ENCODE results near the gene ZNF385A.

DNA sequence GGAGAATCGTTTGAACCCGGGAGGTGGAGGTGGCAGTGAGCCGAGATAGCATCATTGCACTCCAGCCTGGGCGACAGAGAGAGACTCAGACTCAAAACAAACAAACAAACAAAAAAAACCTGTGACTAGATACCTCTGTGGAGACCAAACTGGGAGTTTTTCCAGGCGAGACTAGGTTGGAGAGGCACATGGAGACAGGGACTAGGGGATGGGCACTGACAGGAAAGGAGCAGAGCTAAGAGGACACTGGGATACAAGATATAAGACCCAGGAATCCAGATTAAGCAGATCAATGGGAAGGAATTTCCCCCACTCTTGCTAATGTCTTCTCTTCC lies 39.2 kb upstream of the ZNF385A start:
- TF ChIP-seq SUZ12 (IDR thresholded peaks at IDR 0.05; ENCODE audit: low read length) = no peak
- TF ChIP-seq JUN (IDR thresholded peaks at IDR 0.05; ENCODE audit: low read depth, low read length) = no peak
- no peak for TF ChIP-seq YY1 (IDR thresholded peaks at IDR 0.05; ENCODE audit: low read depth, low read length)
- TF ChIP-seq, protein P1, sequence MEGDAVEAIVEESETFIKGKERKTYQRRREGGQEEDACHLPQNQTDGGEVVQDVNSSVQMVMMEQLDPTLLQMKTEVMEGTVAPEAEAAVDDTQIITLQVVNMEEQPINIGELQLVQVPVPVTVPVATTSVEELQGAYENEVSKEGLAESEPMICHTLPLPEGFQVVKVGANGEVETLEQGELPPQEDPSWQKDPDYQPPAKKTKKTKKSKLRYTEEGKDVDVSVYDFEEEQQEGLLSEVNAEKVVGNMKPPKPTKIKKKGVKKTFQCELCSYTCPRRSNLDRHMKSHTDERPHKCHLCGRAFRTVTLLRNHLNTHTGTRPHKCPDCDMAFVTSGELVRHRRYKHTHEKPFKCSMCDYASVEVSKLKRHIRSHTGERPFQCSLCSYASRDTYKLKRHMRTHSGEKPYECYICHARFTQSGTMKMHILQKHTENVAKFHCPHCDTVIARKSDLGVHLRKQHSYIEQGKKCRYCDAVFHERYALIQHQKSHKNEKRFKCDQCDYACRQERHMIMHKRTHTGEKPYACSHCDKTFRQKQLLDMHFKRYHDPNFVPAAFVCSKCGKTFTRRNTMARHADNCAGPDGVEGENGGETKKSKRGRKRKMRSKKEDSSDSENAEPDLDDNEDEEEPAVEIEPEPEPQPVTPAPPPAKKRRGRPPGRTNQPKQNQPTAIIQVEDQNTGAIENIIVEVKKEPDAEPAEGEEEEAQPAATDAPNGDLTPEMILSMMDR (IDR thresholded peaks at IDR 0.05; ENCODE audit: control extremely low read depth in 1 of 3, insufficient read depth in 1 of 3, low read depth in 1 of 3, low read length in 3 of 3) = no peak
- no peak for TF ChIP-seq EZH2 (IDR thresholded peaks at IDR 0.05; ENCODE audit: low read depth, low read length, severe bottlenecking)
- no peak for TF ChIP-seq CTBP2 (IDR thresholded peaks at IDR 0.05; ENCODE audit: borderline replicate concordance, insufficient read depth, insufficient read length, low read length)
- no peak for TF ChIP-seq POLR2AphosphoS5 (IDR thresholded peaks at IDR 0.05; ENCODE audit: low read depth, low read length)
- TF ChIP-seq GTF2F1 (IDR thresholded peaks at IDR 0.05; ENCODE audit: borderline replicate concordance, low read depth, low read length) = no peak
- no peak for TF ChIP-seq BRCA1 (IDR thresholded peaks at IDR 0.05; ENCODE audit: low read depth, low read length)
- TF ChIP-seq MAX (IDR thresholded peaks at IDR 0.05) = no peak
